ENCODE results near the gene IFNLR1. TPM values are rescaled to one million over a fixed set of nuclear protein-coding genes. Genes with fewer than 3 reads are reported as not detected.

IFNLR1 gene
- polyA plus RNA-seq, 1 donor (not counting 4 experiments of a cell fraction or from before 2014, with no cell fraction given), result 3.4 TPM

GRCh38 chr1:24127801-24128363 is 59.2 kb downstream of the IFNLR1 start:
- Histone ChIP-seq H3K4me1 (ENCODE audit: control insufficient read depth, extremely low read depth, insufficient read depth, low read length) (no peaks in the 10 kb centered on the region), H3K36me3 (ENCODE audit: control insufficient read depth in 2 of 2, extremely low read depth in 1 of 2, insufficient read depth in 2 of 2, low read length in 2 of 2) (peaks cover 0 to 3% of the 10 kb centered on the region in 2 experiments), H3K79me2 (ENCODE audit: control insufficient read depth, insufficient read depth, low read length) (no peaks in the 10 kb centered on the region), H3K27ac (ENCODE audit: control insufficient read depth, insufficient read depth, low read length) (no peak overlapping the region), H3K27me3 (ENCODE audit: control insufficient read depth, extremely low read depth, insufficient read depth, low read length) (no peaks in the 10 kb centered on the region), H4K20me1 (ENCODE audit: control insufficient read depth, extremely low read depth, insufficient read depth, low read length) (no peaks in the 10 kb centered on the region), H3K9me1 (ENCODE audit: control insufficient read depth, extremely low read depth, insufficient read depth, low read length) (no peaks in the 10 kb centered on the region), H3K9ac (ENCODE audit: control insufficient read depth, extremely low read depth, insufficient read depth, low read length) (no peak overlapping the region), H3K9me3 (ENCODE audit: control insufficient read depth, low read depth, low read length) (no peaks in the 10 kb centered on the region), H3K4me2 (ENCODE audit: control insufficient read depth, extremely low read depth, insufficient read depth, low read depth, low read length) (no peak overlapping the region), H2AFZ (ENCODE audit: control insufficient read depth, low read length) (no peak overlapping the region), H3K4me3 (ENCODE audit: control insufficient read depth in 2 of 3, extremely low read depth in 1 of 3, insufficient read depth in 2 of 3, low read depth in 1 of 3, low read length in 3 of 3) (no peak overlapping the region)
- dilution Hi-C loops (cut with MboI; ENCODE audit: extremely low pct_ligation_motif_present, low sequenced_read_pairs), result no loop called here
- TF ChIP-seq EZH2 (IDR thresholded peaks at IDR 0.05; ENCODE audit: low read length), result no peak
- TF ChIP-seq, protein P1, sequence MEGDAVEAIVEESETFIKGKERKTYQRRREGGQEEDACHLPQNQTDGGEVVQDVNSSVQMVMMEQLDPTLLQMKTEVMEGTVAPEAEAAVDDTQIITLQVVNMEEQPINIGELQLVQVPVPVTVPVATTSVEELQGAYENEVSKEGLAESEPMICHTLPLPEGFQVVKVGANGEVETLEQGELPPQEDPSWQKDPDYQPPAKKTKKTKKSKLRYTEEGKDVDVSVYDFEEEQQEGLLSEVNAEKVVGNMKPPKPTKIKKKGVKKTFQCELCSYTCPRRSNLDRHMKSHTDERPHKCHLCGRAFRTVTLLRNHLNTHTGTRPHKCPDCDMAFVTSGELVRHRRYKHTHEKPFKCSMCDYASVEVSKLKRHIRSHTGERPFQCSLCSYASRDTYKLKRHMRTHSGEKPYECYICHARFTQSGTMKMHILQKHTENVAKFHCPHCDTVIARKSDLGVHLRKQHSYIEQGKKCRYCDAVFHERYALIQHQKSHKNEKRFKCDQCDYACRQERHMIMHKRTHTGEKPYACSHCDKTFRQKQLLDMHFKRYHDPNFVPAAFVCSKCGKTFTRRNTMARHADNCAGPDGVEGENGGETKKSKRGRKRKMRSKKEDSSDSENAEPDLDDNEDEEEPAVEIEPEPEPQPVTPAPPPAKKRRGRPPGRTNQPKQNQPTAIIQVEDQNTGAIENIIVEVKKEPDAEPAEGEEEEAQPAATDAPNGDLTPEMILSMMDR (optimal IDR thresholded peaks at IDR 0.05 in 1 of 3, IDR thresholded peaks at IDR 0.05 in 1 of 3, conservative IDR thresholded peaks at IDR 0.05 in 1 of 3; ENCODE audit: extremely low read depth in 1 of 3, insufficient read depth in 2 of 3, low read length in 3 of 3), result no peak
- no peak for DNase-seq (ENCODE audit: low read depth, low spot score)
- FAIRE-seq, result no peak

- no peak overlapping the region for H3K9ac ChIP-seq (ENCODE audit: control insufficient read depth, extremely low read depth, insufficient read depth, low read length)
- no peaks in the 10 kb centered on the region for H3K79me2 ChIP-seq (ENCODE audit: control insufficient read depth, insufficient read depth, low read length)
- dilution Hi-C loops (cut with MboI; ENCODE audit: extremely low pct_ligation_motif_present, low sequenced_read_pairs), result no loop called here
- H3K4me3 ChIP-seq (ENCODE audit: control insufficient read depth in 2 of 3, extremely low read depth in 1 of 3, insufficient read depth in 2 of 3, low read depth in 1 of 3, low read length in 3 of 3), result no peak overlapping the region
- H3K4me2 ChIP-seq (ENCODE audit: control insufficient read depth, extremely low read depth, insufficient read depth, low read depth, low read length), result no peak overlapping the region
- no peak for DNase-seq (ENCODE audit: low read depth, low spot score)
- no peaks in the 10 kb centered on the region for H3K9me3 ChIP-seq (ENCODE audit: control insufficient read depth, low read depth, low read length)
- peaks cover 0 to 3% of the 10 kb centered on the region in 2 experiments for H3K36me3 ChIP-seq (ENCODE audit: control insufficient read depth in 2 of 2, extremely low read depth in 1 of 2, insufficient read depth in 2 of 2, low read length in 2 of 2)
- H3K9me1 ChIP-seq (ENCODE audit: control insufficient read depth, extremely low read depth, insufficient read depth, low read length), result no peaks in the 10 kb centered on the region
- no peak overlapping the region for H2AFZ ChIP-seq (ENCODE audit: control insufficient read depth, low read length)
- TF ChIP-seq EZH2 (IDR thresholded peaks at IDR 0.05; ENCODE audit: low read length), result no peak
- TF ChIP-seq, protein P1 (optimal IDR thresholded peaks at IDR 0.05 in 1 of 3, IDR thresholded peaks at IDR 0.05 in 1 of 3, conservative IDR thresholded peaks at IDR 0.05 in 1 of 3; ENCODE audit: extremely low read depth in 1 of 3, insufficient read depth in 2 of 3, low read length in 3 of 3), result no peak
- no peaks in the 10 kb centered on the region for H4K20me1 ChIP-seq (ENCODE audit: control insufficient read depth, extremely low read depth, insufficient read depth, low read length)
- H3K4me1 ChIP-seq (ENCODE audit: control insufficient read depth, extremely low read depth, insufficient read depth, low read length), result no peaks in the 10 kb centered on the region
- no peak for FAIRE-seq
- no peaks in the 10 kb centered on the region for H3K27me3 ChIP-seq (ENCODE audit: control insufficient read depth, extremely low read depth, insufficient read depth, low read length)
- no peak overlapping the region for H3K27ac ChIP-seq (ENCODE audit: control insufficient read depth, insufficient read depth, low read length)
These were observed 59.8 kb downstream of the IFNLR1 start for GRCh38 chr1:24127134-24127800.
